Measurements from ENCODE around the gene SLC24A1.
"Not testable (repeated sequence)": the region's sequence is repeated elsewhere in the genome, so short reads cannot be mapped to it uniquely, and the experiment has no call there.

The SLC24A1 gene

DNA sequence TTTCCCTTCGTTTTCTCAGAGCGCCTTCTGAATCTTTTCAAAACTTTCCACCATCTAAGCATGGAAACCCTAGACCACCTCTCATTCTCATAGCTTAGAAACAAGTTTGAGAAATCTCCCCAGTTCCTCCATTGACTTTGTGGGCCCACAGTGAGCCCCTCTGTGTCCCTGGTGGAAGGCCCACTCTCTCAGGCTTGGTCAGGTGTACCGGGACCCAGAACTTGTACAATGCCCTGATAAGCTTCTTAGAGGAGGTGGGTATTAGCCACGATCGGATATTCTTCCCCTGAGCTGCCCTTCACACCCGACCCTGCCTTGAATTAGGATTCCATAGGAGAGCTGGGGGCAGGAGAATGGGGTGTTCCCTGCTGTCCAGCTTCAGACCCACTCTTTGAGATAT lies at the start of gene SLC24A1:
Gene SLC24A1, plus strand, starts transcription at position 301 of the 400 bp plus-strand sequence. CDS start 2,143 bp downstream, outside the sequence.
- DNase-seq = no peak

- no peak for DNase-seq
Observed at GRCh38 chr15:65571971-65572370, 49.8 kb upstream of the SLC24A1 start.

DNA sequence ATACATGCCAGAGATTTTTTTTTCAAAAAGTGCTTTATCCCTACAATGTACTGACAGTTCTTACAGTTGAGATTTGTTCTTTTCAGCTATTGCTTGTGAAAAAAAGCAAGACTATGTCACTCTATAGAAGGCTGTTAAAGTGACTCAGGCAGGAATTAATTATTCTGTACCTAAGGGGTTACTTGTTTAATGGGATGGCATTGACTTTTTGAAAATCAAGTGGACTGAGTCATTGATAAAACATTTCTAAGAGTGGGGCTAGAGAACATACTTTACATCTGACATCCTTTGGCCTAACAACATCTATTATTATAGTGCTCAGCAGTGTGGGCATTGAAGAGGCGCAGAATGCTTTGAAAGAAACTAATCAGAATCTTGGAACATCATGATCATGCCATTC lies 45.1 kb upstream of the SLC24A1 start:
- DNase-seq = no peak

- no peak for DNase-seq
Observed at GRCh38 chr15:65577129-65577996, 44.4 kb upstream of the SLC24A1 start.

DNA sequence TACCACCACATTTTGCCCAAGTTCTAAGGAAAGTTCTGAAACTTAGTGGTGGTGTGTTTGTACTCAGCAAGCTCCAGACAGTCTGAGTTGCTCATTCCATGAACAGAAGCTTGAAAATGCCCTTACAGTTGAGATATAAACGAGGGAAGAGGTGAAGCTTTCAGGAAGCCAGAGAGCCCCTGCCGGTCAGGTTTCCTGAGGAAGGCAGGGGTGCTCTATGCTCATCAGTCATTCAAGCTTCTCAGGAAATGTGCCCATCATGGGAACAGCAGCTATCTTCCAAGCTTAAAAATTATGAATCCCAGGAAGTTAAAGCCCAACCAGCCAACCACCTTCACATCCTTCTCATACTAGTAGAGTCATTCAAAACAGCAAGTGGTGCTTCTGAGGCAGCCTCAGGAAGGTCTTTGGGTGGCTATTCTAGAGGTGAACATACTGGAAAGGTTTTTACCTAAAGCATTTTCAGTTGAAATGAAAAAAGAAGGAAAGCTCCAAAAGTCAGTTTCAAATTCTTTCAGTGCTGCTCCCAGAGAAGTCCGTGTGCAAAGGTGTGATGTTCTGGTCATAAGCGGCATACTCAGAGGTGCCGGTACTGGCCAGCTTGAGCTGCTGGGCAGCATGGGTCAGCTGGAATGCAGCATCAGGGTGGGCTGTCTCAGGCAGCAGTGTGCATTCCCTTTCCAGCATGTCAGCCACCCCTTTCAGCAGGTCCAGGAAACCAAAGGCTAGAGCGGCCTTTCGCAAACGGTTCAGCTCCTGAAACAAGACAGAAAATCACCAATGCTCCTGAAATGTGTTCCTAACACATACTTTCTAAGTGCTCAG lies 42.6 kb upstream of the SLC24A1 start:
- no peak for DNase-seq

- no peak for DNase-seq
Observed at GRCh38 chr15:65579762-65580161, 42.0 kb upstream of the SLC24A1 start.

- DNase-seq = no peak
Observed at GRCh38 chr15:65580287-65580686, 41.5 kb upstream of the SLC24A1 start.

DNA sequence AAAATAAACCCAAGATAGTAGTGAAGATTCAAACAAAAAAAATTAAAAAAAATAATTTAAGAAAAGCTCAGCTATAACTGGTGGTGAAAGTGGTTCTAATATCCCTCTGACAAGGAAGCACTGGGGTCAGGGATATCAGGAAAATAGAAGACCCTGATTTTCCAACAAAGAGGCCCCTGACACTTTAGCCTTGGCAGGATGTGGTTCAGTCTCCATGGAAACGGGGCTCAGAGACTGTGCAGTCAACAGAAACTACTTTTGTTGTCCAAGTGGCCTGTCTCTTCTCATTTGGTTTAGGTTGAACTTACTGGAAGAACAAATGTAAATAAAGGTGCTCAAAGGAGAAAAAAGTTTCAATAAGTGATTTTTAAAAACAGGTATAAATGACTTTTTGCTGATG lies 38.0 kb upstream of the SLC24A1 start:
- peak; percentile 81 for DNase-seq

- DNase-seq = no peak
Observed at GRCh38 chr15:65584241-65584640, 37.5 kb upstream of the SLC24A1 start.

DNA sequence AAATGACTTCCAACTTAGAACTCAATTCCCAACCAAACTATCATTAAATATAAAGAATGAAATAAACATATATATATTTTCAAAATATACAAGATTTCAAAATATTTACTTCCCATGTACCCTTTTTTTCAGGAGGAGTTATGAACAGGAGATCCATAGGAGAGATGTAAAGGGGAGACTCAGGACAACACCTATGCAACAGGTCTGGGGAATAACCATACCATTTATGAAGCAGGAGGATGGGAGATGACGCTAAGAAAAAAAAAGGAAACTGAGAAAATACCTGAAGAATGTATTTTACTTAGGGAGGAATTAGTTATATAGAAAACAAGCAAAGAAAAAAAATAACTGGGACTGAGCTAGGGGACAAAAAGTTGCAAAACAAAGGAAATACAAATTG lies 34.6 kb upstream of the SLC24A1 start:
- no peak for DNase-seq

- peak; percentile 24 for DNase-seq
Observed at GRCh38 chr15:65595960-65596359, 25.8 kb upstream of the SLC24A1 start.

DNA sequence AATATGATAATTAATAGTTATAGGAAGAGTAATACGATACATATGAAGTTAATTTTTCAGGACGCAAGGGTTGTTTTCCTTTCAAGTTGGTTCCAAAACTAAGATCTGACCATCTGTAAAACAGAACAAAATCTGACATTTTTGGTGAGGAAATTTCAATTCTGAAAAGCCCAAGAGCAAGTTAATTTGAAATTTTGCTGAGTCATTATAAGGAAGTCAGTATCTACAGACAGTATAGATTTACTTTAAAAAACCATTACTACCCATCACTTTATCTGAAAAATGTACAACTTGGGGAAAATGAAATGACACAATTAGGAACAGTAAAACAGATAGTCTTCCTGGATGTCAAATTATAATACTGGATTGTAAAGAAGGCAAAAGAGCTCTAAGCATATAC lies 23.3 kb upstream of the SLC24A1 start:
- DNase-seq = no peak

GRCh38 chr15:65599677-65600076 lies 22.1 kb upstream of the SLC24A1 start:
- DNase-seq = no peak

DNA sequence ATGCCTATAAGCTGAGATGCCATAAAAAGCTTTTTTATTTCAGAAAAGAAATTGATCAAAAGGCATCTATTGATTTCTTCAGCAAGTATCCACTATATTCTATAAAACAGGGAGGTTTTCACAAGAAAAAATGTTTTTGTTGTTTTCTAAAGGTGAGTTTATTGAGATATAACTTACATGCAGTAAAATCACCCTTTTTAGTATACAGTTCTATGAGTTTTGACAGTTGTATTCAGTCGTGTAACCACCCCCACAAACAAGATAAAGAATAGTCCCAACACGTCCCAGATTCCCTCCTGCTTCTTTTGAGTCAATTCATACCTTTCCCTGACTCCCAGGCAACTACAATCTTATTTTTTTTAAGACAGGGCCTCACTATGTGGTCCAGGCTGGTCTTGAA lies 18.6 kb upstream of the SLC24A1 start:
- no peak for DNase-seq

GRCh38 chr15:65603559-65603958 lies 18.2 kb upstream of the SLC24A1 start:
- DNase-seq = no peak

- DNase-seq = peak; percentile 92
Observed at GRCh38 chr15:65610871-65611718, 10.6 kb upstream of the SLC24A1 start, which contains the start of gene INTS14. INTS14 (minus strand) TSS chr15:65611131; CDS start chr15:65607380, 3,751 bp downstream.

DNA sequence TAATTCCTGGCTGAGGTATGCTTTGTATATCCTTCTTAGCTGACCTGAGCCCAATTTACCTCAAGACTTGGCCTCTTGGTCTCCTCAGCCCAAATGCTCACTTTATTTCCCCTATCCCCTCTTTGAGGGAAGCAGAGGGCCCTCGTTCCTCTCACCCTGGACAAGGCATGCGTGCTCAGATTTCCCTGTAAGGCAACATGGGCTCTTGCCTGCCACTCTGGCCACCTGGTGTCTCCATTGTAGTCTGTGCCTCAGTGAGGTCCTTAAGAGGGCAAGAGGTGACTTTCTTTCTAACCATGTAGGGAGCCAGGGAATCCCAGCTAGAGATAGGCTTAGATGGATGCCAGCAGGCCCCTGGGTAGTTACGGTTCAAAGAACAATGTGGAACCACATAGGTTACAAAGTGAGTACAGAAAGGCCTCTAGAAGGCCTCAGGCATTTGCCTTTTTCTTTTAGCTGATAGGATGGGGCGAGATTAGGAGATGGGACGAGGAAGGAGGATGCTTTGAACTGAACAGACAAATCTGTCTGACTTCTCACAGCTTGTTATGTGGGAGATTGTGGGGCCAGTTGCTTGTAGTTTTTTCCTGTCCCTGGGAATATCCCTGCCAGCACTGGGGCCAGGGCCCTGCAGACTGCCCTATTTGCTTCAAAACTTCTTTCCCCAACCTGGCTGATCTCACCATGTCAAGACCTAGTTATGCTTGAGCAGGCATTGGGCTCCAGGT lies 9.7 kb upstream of the SLC24A1 start:
- DNase-seq = no peak

DNA sequence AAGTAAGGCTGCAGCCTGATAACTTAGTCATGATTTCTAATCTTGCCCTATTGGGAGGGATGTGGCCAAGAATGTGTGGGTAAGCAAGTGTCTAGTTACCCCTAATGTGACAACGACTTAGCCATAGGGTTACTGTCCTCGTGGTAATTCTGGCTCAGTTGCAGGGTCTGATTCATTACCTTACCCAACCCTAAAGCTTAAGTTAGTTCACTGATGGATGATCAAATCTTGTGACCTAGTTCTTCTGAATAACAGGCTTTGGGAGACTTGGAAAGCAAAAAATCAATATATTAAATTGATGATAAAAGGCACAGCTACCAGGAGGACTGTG lies 9.2 kb upstream of the SLC24A1 start:
- no peak for DNase-seq

DNA sequence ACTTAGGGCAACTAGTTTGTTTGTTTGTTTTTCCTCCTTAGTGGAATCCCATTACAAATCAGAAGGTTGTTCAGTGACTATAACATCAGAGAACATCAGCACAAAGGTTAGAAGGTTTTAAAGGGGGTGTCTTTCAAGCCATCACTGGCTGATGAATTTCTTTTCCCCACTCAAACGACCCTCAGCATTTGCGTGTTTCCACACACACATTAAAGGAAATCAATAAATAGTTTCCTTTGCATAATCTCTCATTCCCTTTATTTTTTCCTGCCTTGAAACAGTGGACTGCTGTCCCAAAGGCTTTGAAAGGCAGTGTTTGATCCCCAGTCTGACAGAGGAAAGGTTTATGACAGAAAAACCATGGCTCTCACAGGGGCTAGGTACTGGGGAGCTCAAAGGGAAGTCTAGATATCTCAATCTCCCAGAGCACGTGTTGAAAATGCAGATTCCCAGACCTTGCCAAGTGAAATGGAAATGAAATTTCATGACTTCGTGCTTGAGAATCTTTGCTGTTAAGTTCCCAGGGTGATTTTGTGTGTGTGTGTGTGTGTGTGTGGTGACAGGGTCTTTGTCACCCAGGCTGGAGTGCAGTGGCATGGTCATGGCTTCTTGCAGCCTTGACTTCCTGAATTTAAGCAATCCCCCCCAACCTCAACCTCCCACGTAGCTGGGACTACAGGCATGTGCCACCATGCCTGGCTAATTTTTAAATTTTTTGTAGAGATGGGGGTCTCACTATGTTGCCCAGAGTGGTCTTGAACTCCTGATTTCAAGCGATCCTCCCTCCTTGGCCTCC lies 8.6 kb upstream of the SLC24A1 start:
- DNase-seq = no peak

- DNase-seq = not testable (repeated sequence)
Observed at GRCh38 chr15:65615887-65616286, 5.9 kb upstream of the SLC24A1 start.

GRCh38 chr15:65618560-65619109 lies 3.1 kb upstream of the SLC24A1 start:
- no peak for DNase-seq

Measured in CD4-positive, alpha-beta T cell treated with Interleukin-10 for 1 hour (primary cell).